Omental fat pad (tissue), 4 donors: ENCODE measurements around the gene C1QTNF8. TPM values are rescaled to one million over a fixed set of nuclear protein-coding genes. Genes with fewer than 3 reads are reported as not detected.
"Not testable (repeated sequence)": the region's sequence is repeated elsewhere in the genome, so short reads cannot be mapped to it uniquely, and the experiment has no call there.

Experiments
- ATAC-seq: fragments of 150-250 bp; one replicate; pipeline ENCODE4 v1.9.1; 2016; ENCODE audit warnings: mild to moderate bottlenecking, moderate library complexity; ENCODE audit not compliant: low FRiP score
- DNase-seq: peaks from one replicate; pipeline ENCODE4 v3.0.0-alpha.2; 2019; ENCODE audit warnings: low spot score
- total RNA-seq, 4 donors: library from RNA; depleted of rRNA; stranded (reverse); fragments of >200 nt; gene quantifications; one replicate each; pipeline ENCODE4 v1.1.0, GENCODE V29; 2016
- TF ChIP-seq, protein P1 (sequence below), 3 donors: fragments of 450-650 bp; IDR thresholded peaks; one replicate each; pipeline ENCODE4 v1.5.1; 2016 to 2017; ENCODE audit warnings: antibody characterized with exemption in 3 of 3, mild to moderate bottlenecking in 3 of 3, moderate library complexity in 2 of 3

Gene C1QTNF8
- total RNA-seq, 4 donors from 2014 or later: not detected

DNA sequence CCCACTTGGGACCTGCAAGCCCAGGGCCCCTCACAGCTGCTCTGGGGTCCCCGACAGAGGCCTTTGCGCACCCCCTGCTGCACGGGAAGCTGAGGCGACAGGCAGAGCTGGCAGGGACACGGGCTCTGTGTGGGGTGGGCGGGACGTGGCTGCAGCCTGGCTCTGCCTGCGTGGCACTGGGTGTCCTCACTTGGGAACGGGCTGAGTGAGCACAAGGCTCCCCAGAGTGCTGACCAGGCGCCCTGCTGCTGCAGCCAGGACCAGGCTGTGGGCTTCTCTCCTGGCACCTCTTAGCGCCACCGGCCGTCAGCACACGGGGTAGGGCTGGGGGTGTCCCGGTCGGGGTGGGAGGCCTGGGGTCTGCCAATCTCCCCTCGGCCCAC lies 6.6 kb downstream of the C1QTNF8 start:
- TF ChIP-seq, protein P1, sequence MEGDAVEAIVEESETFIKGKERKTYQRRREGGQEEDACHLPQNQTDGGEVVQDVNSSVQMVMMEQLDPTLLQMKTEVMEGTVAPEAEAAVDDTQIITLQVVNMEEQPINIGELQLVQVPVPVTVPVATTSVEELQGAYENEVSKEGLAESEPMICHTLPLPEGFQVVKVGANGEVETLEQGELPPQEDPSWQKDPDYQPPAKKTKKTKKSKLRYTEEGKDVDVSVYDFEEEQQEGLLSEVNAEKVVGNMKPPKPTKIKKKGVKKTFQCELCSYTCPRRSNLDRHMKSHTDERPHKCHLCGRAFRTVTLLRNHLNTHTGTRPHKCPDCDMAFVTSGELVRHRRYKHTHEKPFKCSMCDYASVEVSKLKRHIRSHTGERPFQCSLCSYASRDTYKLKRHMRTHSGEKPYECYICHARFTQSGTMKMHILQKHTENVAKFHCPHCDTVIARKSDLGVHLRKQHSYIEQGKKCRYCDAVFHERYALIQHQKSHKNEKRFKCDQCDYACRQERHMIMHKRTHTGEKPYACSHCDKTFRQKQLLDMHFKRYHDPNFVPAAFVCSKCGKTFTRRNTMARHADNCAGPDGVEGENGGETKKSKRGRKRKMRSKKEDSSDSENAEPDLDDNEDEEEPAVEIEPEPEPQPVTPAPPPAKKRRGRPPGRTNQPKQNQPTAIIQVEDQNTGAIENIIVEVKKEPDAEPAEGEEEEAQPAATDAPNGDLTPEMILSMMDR (IDR thresholded peaks at IDR 0.05): no peak
- DNase-seq (no peak), ATAC-seq (no peak)

DNA sequence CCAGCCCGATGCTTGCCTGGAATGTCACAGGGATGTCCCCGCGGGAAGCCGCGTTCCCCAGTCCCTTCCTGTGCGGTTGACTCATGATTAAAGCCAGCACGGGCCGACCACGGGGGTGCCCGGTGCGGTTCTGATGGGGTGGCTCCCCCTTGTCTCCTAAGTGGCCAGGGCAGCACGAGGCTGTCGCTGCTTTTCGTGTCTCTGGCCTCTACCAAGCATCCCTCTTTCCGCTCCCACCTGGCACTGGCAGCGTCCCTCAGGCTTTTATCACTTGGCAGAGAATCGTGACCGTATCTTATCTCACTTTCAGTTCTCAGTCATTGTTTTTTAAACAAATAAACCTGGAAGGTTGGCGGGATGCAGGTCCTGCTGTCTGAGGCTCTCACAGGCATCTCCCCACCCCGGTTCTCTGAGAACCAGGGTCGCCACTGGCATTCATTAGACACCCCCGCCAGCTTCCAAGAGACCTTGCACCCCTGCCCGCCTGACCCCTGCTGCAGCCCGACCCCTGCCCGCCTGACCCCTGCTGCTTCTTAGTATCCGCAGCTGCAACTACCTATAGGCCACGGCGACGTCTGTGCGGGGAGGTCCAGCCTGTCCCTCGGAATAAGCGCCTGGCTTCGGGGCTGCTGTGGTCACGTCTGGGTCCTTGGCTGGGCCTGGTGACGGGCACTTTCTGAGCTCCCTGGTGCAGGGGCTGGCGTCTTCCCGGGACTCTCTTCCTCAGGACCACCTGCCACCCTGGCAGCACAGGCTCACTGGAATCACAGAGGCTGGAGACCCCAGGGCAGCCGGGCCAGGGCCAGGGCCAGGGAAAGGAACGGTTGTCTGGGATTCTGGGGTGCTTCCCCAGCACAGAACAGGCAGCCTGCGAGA lies 7.5 kb downstream of the C1QTNF8 start:
- ATAC-seq: no peak
- DNase-seq: no peak
- TF ChIP-seq, protein P1 (IDR thresholded peaks at IDR 0.05): no peak

DNA sequence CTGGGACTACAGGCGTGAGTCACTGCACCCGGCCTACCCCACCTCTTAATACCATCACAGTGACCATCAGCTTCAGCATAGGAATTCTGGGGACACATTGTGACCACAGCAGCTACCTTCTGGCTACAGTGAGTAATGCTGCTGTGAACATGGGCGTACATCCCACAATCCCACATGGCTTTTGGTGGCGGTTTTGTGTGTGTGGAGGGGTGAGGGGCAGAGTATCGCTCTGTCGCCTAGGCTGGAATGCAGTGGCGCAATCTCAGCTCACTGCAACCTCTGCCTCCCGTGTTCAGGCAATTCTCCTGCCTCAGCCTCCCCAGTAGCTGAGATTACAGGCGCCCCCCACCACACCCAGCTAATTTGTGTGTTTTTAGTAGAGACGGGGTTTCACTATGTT lies 9.6 kb downstream of the C1QTNF8 start:
- not testable (repeated sequence) for DNase-seq, ATAC-seq

DNA sequence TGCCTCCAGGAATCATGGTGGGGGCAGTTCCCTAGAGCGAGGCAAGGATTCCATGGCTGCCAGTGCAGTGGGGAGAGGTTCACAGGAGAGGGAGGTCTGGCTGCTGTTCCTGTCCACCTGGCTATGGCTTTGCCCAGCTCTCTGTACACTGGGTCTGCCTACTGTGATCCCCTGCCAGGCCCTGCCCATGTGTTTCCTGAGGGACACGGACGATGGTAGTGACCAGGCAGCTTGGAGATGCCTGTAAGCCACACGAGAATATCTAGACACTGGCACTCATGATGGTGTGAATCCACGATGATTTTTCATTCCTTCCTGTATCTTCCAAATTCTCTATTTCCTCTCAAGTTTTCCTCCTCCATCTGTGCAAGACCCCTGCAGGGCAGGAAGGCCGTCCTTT lies 11.1 kb downstream of the C1QTNF8 start:
- DNase-seq (no peak), ATAC-seq (no peak)
- TF ChIP-seq, protein P1 (IDR thresholded peaks at IDR 0.05): no peak

DNA sequence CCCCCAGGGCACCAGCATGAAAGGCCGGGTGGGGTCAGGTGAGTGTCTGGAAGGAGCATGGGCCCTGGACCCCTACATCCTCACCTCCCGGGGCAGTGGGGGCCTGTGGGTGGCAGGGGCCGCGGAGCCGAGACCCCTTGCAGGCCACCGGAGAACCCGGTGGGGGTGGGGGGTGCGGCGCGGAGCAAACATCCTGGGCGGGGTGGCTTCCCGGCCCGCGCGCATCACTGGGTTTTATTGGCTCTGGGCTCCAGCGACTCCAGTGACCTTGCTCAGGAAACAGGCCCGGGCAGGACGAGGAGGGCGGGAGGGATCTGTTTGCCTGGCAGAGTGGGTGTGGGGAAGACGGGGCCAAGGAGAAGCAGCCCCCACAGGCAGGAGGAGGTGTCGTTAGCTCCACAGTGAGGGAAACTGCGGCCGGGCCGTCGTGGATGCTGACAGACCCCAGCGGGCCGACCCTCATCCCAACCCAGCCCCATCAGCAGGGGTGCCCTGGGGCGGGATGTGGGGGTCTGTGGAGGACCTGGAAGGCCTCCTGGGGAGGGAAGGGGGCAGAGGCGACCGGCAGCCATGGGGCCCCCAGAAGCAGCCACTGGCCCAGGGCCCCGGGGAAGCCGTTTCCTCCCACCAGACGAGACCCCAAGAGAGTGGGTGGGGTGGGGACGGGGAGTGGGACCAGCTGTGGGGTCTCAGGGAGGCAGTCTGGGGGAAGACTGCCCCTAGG lies 12.9 kb downstream of the C1QTNF8 start:
- DNase-seq (no peak), ATAC-seq (no peak)
- TF ChIP-seq, protein P1 (IDR thresholded peaks at IDR 0.05): no peak

DNA sequence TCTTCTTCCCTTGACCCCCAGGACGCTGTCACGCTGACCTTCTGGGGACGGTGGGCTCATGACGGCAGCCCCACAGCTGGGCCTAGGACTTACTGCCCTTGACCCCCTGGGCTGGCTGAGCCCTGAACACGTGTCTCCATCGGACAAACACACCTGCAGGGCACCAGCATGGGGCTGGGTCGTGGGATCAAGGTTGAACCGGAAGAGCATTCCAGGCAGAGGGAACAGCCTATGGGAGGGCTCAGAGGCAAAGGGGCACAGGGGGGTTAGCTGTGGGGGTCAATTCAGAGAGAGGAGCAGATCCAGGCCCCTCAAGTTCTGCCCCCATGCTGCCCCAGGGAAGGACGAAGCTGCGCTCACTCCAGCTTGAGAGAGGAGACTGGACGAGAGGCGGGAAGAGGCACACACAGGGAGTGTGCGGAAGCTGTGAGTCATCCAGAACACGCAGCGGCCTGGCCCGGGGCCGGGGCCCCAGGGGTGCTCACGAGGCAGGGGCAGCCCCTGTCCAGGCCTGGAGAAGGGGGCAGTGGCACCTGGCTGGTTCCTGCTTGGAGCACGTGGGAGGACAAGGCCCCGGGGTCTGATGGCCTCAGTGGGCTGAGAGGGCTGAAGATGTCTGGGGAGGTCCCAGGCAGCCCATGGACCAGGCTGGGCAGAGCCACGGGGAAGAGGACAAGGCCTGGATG lies 13.6 kb downstream of the C1QTNF8 start:
- TF ChIP-seq, protein P1 (IDR thresholded peaks at IDR 0.05): no peak
- DNase-seq: no peak
- ATAC-seq: no peak

DNA sequence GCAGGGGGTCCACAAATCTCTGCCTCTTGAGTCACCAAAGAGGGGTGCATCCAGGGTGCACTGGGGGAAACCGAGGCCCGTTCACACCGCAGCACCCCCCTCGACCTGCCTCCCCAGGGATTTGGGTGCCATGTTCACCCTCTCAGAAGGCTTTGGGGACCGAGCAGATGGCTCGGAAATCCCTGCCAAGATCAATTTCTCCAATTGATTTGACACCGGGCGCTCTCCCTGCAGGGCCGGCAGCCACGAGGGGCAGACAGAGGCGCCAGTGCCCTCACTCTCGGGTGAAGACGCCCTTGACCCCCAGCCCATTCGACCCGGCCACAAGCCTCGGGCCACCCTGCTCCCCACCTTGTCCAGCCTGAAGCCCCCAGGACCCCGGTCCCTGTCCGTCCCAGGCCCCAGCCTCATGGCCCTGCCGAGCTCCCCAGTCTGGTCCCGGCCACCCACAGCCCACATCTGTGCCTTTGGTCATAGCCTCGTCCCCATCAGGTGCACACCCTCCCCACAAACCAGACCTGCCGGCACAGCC lies 14.2 kb downstream of the C1QTNF8 start:
- TF ChIP-seq, protein P1 (IDR thresholded peaks at IDR 0.05): no peak
- no peak for DNase-seq
- no peak for ATAC-seq
